A673 (cell line): Measurements from ENCODE around the gene KIF2C. TPM values are rescaled to one million over a fixed set of nuclear protein-coding genes. Genes with fewer than 3 reads are reported as not detected.
"Not testable (repeated sequence)": the region's sequence is repeated elsewhere in the genome, so short reads cannot be mapped to it uniquely, and the experiment has no call there.

Experiments used
- BruUV-seq: library from RNA; stranded (reverse); fragments of 400-500 nt; replicated peaks from 2 replicates; lab custom pipeline; 2021; lab: Mats Ljungman, UMichigan
- CTCF ChIA-PET: fragments of 300-600 bp; sonication (Branson Sonifier 250); formaldehyde crosslinking; loops from one replicate; lab custom pipeline; 2022; ENCODE audit warnings: antibody characterized with exemption; lab: Charles Lee
- POLR2A ChIA-PET: fragments of 300-600 bp; sonication (Branson Sonifier 250); formaldehyde crosslinking; loops from one replicate; lab custom pipeline; 2022; ENCODE audit warnings: antibody characterized with exemption; ENCODE audit not compliant: low non-redundant PET; lab: Charles Lee
- DNase-seq: peaks from one replicate; pipeline ENCODE4 v3.0.0-alpha.2; 2015; ENCODE audit warnings: low spot score
- H3K27ac ChIP-seq: fragments of 200-600 bp; sonication (generic); 2 replicates; pipeline ENCODE4 v1.5.1; 2016; ENCODE audit warnings: mixed run types, low read depth, mild to moderate bottlenecking, mixed read lengths, antibody characterized with exemption, low read length; ENCODE audit not compliant: poor library complexity, severe bottlenecking
- H3K27me3 ChIP-seq: fragments of 200-600 bp; sonication (generic); replicated peaks from 2 replicates; pipeline ENCODE4 v1.6.1; 2017; ENCODE audit warnings: mixed run types, low read depth, mild to moderate bottlenecking, mixed read lengths, antibody characterized with exemption, low read length; ENCODE audit not compliant: insufficient read depth, poor library complexity
- H3K36me3 ChIP-seq: fragments of 200-600 bp; sonication (generic); 2 replicates; pipeline ENCODE4 v1.6.1; 2016; ENCODE audit warnings: mixed run types, mild to moderate bottlenecking, mixed read lengths, antibody characterized with exemption, low read length; ENCODE audit not compliant: insufficient read depth, poor library complexity, severe bottlenecking
- H3K4me1 ChIP-seq: fragments of 200-600 bp; sonication (generic); 2 replicates; pipeline ENCODE4 v1.6.1; 2017; ENCODE audit warnings: mixed run types, mild to moderate bottlenecking, mixed read lengths, antibody characterized with exemption, low read length; ENCODE audit not compliant: insufficient read depth, poor library complexity, severe bottlenecking
- H3K4me3 ChIP-seq: fragments of 200-600 bp; sonication (generic); 2 replicates; pipeline ENCODE4 v1.5.1; 2016; ENCODE audit warnings: low read depth, mixed run types, mild to moderate bottlenecking, mixed read lengths, low read length; ENCODE audit not compliant: poor library complexity, severe bottlenecking
- H3K9me3 ChIP-seq: fragments of 200-600 bp; sonication (generic); 2 replicates; pipeline ENCODE4 v1.6.1; 2016; ENCODE audit warnings: mixed run types, low read depth, mild to moderate bottlenecking, mixed read lengths, antibody characterized with exemption, low read length; ENCODE audit not compliant: poor library complexity, severe bottlenecking
- CTCF ChIP-seq: fragments of 300-800, 200-600 bp; sonication (generic); conservative IDR thresholded peaks from 2 replicates; pipeline ENCODE4 v1.5.1; 2017; ENCODE audit warnings: low read depth, mild to moderate bottlenecking, antibody characterized with exemption, low read length, moderate library complexity, mixed read lengths
- EZH2 ChIP-seq: fragments of 200-600 bp; sonication (generic); IDR thresholded peaks from 2 replicates; pipeline ENCODE4 v1.6.1; 2017; ENCODE audit warnings: borderline replicate concordance, low read depth, mild to moderate bottlenecking, mixed read lengths, antibody characterized with exemption, low read length; ENCODE audit not compliant: poor library complexity, severe bottlenecking
- intact Hi-C: fragments of 100-400 bp; cut with micrococcal nuclease; formaldehyde crosslinking; loops from one replicate; pipeline ENCODE4 v1.10.0; 2022; ENCODE audit not compliant: unreplicated experiment
- total RNA-seq: library from RNA; stranded (reverse); gene quantifications from 2 replicates; pipeline ENCODE4 v1.2.3, GENCODE V29; 2021

KIF2C gene
- total RNA-seq, 1 experiment from 2014 or later: 127 TPM

GRCh38 chr1:44792736-44793502 is 53.3 kb downstream of the KIF2C start:
- H3K36me3 ChIP-seq: no peaks in the 10 kb centered on the region
- intact Hi-C loops: no loop called here
- POLR2A ChIA-PET: interaction anchor here (0.7 kb wide), 1 partner anchor 36 kb away, joined by 4 read pairs; no protein-coding TSS in a partner anchor
- no peaks in the 10 kb centered on the region for H3K4me1 ChIP-seq
- no TSS peak for BruUV-seq
- TF ChIP-seq EZH2 (no peak), CTCF (no peak)
- CTCF ChIA-PET: interaction anchor here (0.7 kb wide), 1 partner anchor 32 kb away, joined by 3 read pairs; no protein-coding TSS in a partner anchor
- H3K9me3 ChIP-seq: no peaks in the 10 kb centered on the region
- H3K27ac ChIP-seq: no peak overlapping the region
- no peaks in the 10 kb centered on the region for H3K27me3 ChIP-seq
- no peak overlapping the region for H3K4me3 ChIP-seq
- DNase-seq: no peak

- H3K9me3 ChIP-seq, H3K4me1 ChIP-seq, intact Hi-C loops, DNase-seq, BruUV-seq, H3K4me3 ChIP-seq, POLR2A ChIA-PET, H3K36me3 ChIP-seq, H3K27ac ChIP-seq, H3K27me3 ChIP-seq: not testable (repeated sequence)
- CTCF ChIA-PET: interaction anchor here (0.6 kb wide), 1 partner anchor 37 kb away, joined by 4 read pairs; no protein-coding TSS in a partner anchor
Observed at GRCh38 chr1:44797886-44798285, 58.2 kb downstream of the KIF2C start.

- ChIA-PET CTCF (interaction anchor here (0.5 kb wide), 1 partner anchor 186 kb away, joined by 8 read pairs; no protein-coding TSS in a partner anchor), POLR2A (no interaction called here)
- intact Hi-C loops: no loop called here
- TF ChIP-seq EZH2 (no peak), CTCF (no peak)
- Histone ChIP-seq H3K4me3 (no peak overlapping the region), H3K9me3 (no peaks in the 10 kb centered on the region), H3K27me3 (no peaks in the 10 kb centered on the region), H3K4me1 (peaks cover 4% of the 10 kb centered on the region), H3K36me3 (no peaks in the 10 kb centered on the region), H3K27ac (no peak overlapping the region)
- BruUV-seq: no TSS peak
- no peak for DNase-seq
Observed at GRCh38 chr1:44798481-44799365, 59.1 kb downstream of the KIF2C start.
